CD4-positive, alpha-beta memory T cell (primary cell): ENCODE results near the gene CHRM2. TPM values are rescaled to one million over a fixed set of nuclear protein-coding genes. Genes with fewer than 3 reads are reported as not detected.

Experiments used
- CTCF ChIA-PET: fragments of 350-600 bp; sonication (Branson Sonifier 250); formaldehyde crosslinking; loops from one replicate; lab custom pipeline; 2021; ENCODE audit warnings: inconsistent platforms; ENCODE audit not compliant: partially characterized antibody; lab: Charles Lee
- POLR2A ChIA-PET: fragments of 350-600 bp; sonication (Branson Sonifier 250); formaldehyde crosslinking; loops from one replicate; lab custom pipeline; 2021; ENCODE audit not compliant: partially characterized antibody; lab: Charles Lee
- DNase-seq, 5 donors: peaks; one replicate each; pipeline versions ENCODE4 v3.0.0 to v3.0.0-alpha.2; 2020 to 2022; ENCODE audit warnings: mixed read lengths in 1 of 5
- H3K27ac ChIP-seq: one replicate; pipeline ENCODE4 v1.7.0; 2013; ENCODE audit warnings: low read depth, low read length
- H3K27me3 ChIP-seq: 2 replicates; pipeline ENCODE4 v1.7.0; 2013; ENCODE audit warnings: mild to moderate bottlenecking, low read length, moderate library complexity; ENCODE audit not compliant: insufficient read depth
- H3K36me3 ChIP-seq: 2 replicates; pipeline ENCODE4 v1.7.0; 2013; ENCODE audit warnings: mild to moderate bottlenecking, low read length, moderate library complexity; ENCODE audit not compliant: insufficient read depth
- H3K4me1 ChIP-seq: 2 replicates; pipeline ENCODE4 v1.7.0; 2013; ENCODE audit warnings: mild to moderate bottlenecking, low read length, moderate library complexity; ENCODE audit not compliant: insufficient read depth
- H3K4me3 ChIP-seq, 2 donors: one replicate each; pipeline ENCODE4 v1.7.0; 2013; ENCODE audit warnings: low read length in 2 of 2, mild to moderate bottlenecking in 1 of 2
- H3K9me3 ChIP-seq, 2 donors: one replicate each; pipeline ENCODE4 v1.7.0; 2013; ENCODE audit warnings: low read length in 2 of 2, control low read depth in 1 of 2; ENCODE audit not compliant: control insufficient read depth in 1 of 2
- H3K27ac Mint-ChIP-seq, 7 donors: one replicate each; pipeline ENCODE4 v1.8.0; 2020 to 2021; ENCODE audit warnings: mixed read lengths in 7 of 7, mild to moderate bottlenecking in 6 of 7, inconsistent platforms in 3 of 7, moderate library complexity in 3 of 7
- H3K27me3 Mint-ChIP-seq, 2 donors: one replicate each; pipeline ENCODE4 v1.8.0; 2020 to 2021; ENCODE audit warnings: mixed read lengths in 2 of 2
- H3K36me3 Mint-ChIP-seq, 2 donors: one replicate each; pipeline ENCODE4 v1.8.0; 2020 to 2021; ENCODE audit warnings: mixed read lengths in 2 of 2, inconsistent platforms in 1 of 2, mild to moderate bottlenecking in 1 of 2
- H3K4me1 Mint-ChIP-seq, 4 donors: one replicate each; pipeline ENCODE4 v1.8.0; 2020 to 2021; ENCODE audit warnings: mixed read lengths in 4 of 4, mild to moderate bottlenecking in 1 of 4
- H3K4me3 Mint-ChIP-seq, 8 donors: one replicate each; pipeline ENCODE4 v1.8.0; 2020 to 2021; ENCODE audit warnings: mixed read lengths in 8 of 8, mild to moderate bottlenecking in 7 of 8, moderate library complexity in 6 of 8, inconsistent platforms in 3 of 8
- H3K9me3 Mint-ChIP-seq, 8 donors: one replicate each; pipeline ENCODE4 v1.8.0; 2020 to 2021; ENCODE audit warnings: mixed read lengths in 8 of 8, mild to moderate bottlenecking in 5 of 8, inconsistent platforms in 3 of 8, moderate library complexity in 1 of 8
- intact Hi-C: fragments of 100-400 bp; cut with micrococcal nuclease; formaldehyde crosslinking; loops from one replicate; pipeline ENCODE4 v1.15.1; 2023
- polyA plus RNA-seq, 2 donors: library from polyadenylated mRNA; unstranded; fragments of 300-500 nt; fragmentation: Illumina TruSeq; gene quantifications; one replicate each; pipeline ENCODE4 v1.2.3, GENCODE V29; 2021
- total RNA-seq, 2 experiments: library from RNA; stranded (reverse); gene quantifications; one replicate each; pipeline ENCODE4 v1.2.3, GENCODE V29; 2021

The CHRM2 gene
- total and polyA plus RNA-seq, 4 experiments from 2014 or later: not detected

- Histone ChIP-seq H3K9me3 (no peaks in the 10 kb centered on the region), H3K27me3 (no peaks in the 10 kb centered on the region), H3K27ac (no peak overlapping the region), H3K4me3 (no peak overlapping the region), H3K36me3 (no peaks in the 10 kb centered on the region), H3K4me1 (no peaks in the 10 kb centered on the region)
- Mint-ChIP-seq H3K27me3 (no peaks in the 10 kb centered on the region), H3K4me1 (no peaks in the 10 kb centered on the region), H3K9me3 (peaks cover 3 to 13% (median 6%) of the 10 kb centered on the region in 8 donors), H3K36me3 (no peaks in the 10 kb centered on the region), H3K27ac (no peak overlapping the region), H3K4me3 (no peak overlapping the region)
- intact Hi-C loops: no loop called here
- POLR2A ChIA-PET: no interaction called here
- CTCF ChIA-PET: no interaction called here
- no peak for DNase-seq
These were observed 87.8 kb downstream of the CHRM2 start for GRCh38 chr7:136956232-136956631.

GRCh38 chr7:136956671-136957070 is 88.2 kb downstream of the CHRM2 start:
- no peak for DNase-seq
- H3K4me3 Mint-ChIP-seq: no peak overlapping the region
- Histone ChIP-seq H3K27ac (no peak overlapping the region), H3K9me3 (no peaks in the 10 kb centered on the region), H3K4me3 (no peak overlapping the region), H3K4me1 (no peaks in the 10 kb centered on the region), H3K36me3 (no peaks in the 10 kb centered on the region), H3K27me3 (no peaks in the 10 kb centered on the region)
- H3K27ac Mint-ChIP-seq: no peak overlapping the region
- peaks cover 3 to 13% (median 6%) of the 10 kb centered on the region in 8 donors for H3K9me3 Mint-ChIP-seq
- ChIA-PET POLR2A (no interaction called here), CTCF (no interaction called here)
- H3K4me1 Mint-ChIP-seq: no peaks in the 10 kb centered on the region
- no peaks in the 10 kb centered on the region for H3K27me3 Mint-ChIP-seq
- H3K36me3 Mint-ChIP-seq: no peaks in the 10 kb centered on the region
- intact Hi-C loops: no loop called here

- CTCF ChIA-PET: no interaction called here
- intact Hi-C loops: no loop called here
- H3K27me3 Mint-ChIP-seq: no peaks in the 10 kb centered on the region
These were observed 88.9 kb downstream of the CHRM2 start for GRCh38 chr7:136957391-136957790.

GRCh38 chr7:136958016-136958415 is 89.6 kb downstream of the CHRM2 start:
- Histone ChIP-seq H3K4me1 (no peaks in the 10 kb centered on the region), H3K36me3 (no peaks in the 10 kb centered on the region), H3K27ac (no peak overlapping the region), H3K27me3 (no peaks in the 10 kb centered on the region), H3K9me3 (no peaks in the 10 kb centered on the region), H3K4me3 (no peak overlapping the region)
- H3K27me3 Mint-ChIP-seq: no peaks in the 10 kb centered on the region
- DNase-seq: no peak
- no peaks in the 10 kb centered on the region for H3K36me3 Mint-ChIP-seq
- H3K4me3 Mint-ChIP-seq: no peak overlapping the region
- H3K4me1 Mint-ChIP-seq: no peaks in the 10 kb centered on the region
- ChIA-PET POLR2A (no interaction called here), CTCF (no interaction called here)
- H3K9me3 Mint-ChIP-seq: peaks cover 0 to 10% (median 6%) of the 10 kb centered on the region in 8 donors
- no peak overlapping the region for H3K27ac Mint-ChIP-seq
- intact Hi-C loops: no loop called here

More at GRCh38 chr7:136957391-136957790, 88.9 kb downstream of the CHRM2 start:
- Mint-ChIP-seq H3K4me3 (no peak overlapping the region), H3K36me3 (no peaks in the 10 kb centered on the region), H3K4me1 (no peaks in the 10 kb centered on the region), H3K9me3 (peaks cover 3 to 13% (median 5%) of the 10 kb centered on the region in 8 donors), H3K27ac (no peak overlapping the region)
- H3K4me3 ChIP-seq: no peak overlapping the region
- no peaks in the 10 kb centered on the region for H3K36me3 ChIP-seq
- no peak for DNase-seq
- H3K27ac ChIP-seq: no peak overlapping the region
- no peaks in the 10 kb centered on the region for H3K9me3 ChIP-seq
- no peaks in the 10 kb centered on the region for H3K4me1 ChIP-seq
- POLR2A ChIA-PET: no interaction called here
- H3K27me3 ChIP-seq: no peaks in the 10 kb centered on the region

- DNase-seq: no peak
- H3K9me3 Mint-ChIP-seq: peaks cover 0 to 8% (median 5%) of the 10 kb centered on the region in 8 donors
- H3K27ac Mint-ChIP-seq: no peak overlapping the region
- H3K4me3 ChIP-seq: no peak overlapping the region
- no peak overlapping the region for H3K4me3 Mint-ChIP-seq
- ChIA-PET CTCF (no interaction called here), POLR2A (no interaction called here)
- intact Hi-C loops: no loop called here
- H3K4me1 Mint-ChIP-seq: no peaks in the 10 kb centered on the region
- no peaks in the 10 kb centered on the region for H3K9me3 ChIP-seq
- H3K27me3 Mint-ChIP-seq: no peaks in the 10 kb centered on the region
- no peaks in the 10 kb centered on the region for H3K36me3 Mint-ChIP-seq
- H3K27ac ChIP-seq: no peak overlapping the region
- no peaks in the 10 kb centered on the region for H3K36me3 ChIP-seq
- no peaks in the 10 kb centered on the region for H3K27me3 ChIP-seq
- H3K4me1 ChIP-seq: no peaks in the 10 kb centered on the region
These were observed 95.9 kb downstream of the CHRM2 start for GRCh38 chr7:136964347-136964746.

- Mint-ChIP-seq H3K9me3 (peaks cover 0 to 8% (median 3%) of the 10 kb centered on the region in 8 donors), H3K27ac (no peak overlapping the region), H3K27me3 (no peaks in the 10 kb centered on the region), H3K4me3 (no peak overlapping the region), H3K36me3 (no peaks in the 10 kb centered on the region), H3K4me1 (no peaks in the 10 kb centered on the region)
- H3K9me3 ChIP-seq: no peaks in the 10 kb centered on the region
- no peaks in the 10 kb centered on the region for H3K27me3 ChIP-seq
- H3K27ac ChIP-seq: no peak overlapping the region
- ChIA-PET CTCF (no interaction called here), POLR2A (no interaction called here)
- no peaks in the 10 kb centered on the region for H3K4me1 ChIP-seq
- intact Hi-C loops: no loop called here
- no peak overlapping the region for H3K4me3 ChIP-seq
- DNase-seq: no peak
- H3K36me3 ChIP-seq: no peaks in the 10 kb centered on the region
These were observed 98.4 kb downstream of the CHRM2 start for GRCh38 chr7:136966825-136967224.

GRCh38 chr7:136969761-136970160 is 101.3 kb downstream of the CHRM2 start:
- Histone ChIP-seq H3K27ac (no peak overlapping the region), H3K27me3 (no peaks in the 10 kb centered on the region), H3K4me3 (no peak overlapping the region), H3K4me1 (no peaks in the 10 kb centered on the region), H3K9me3 (no peaks in the 10 kb centered on the region), H3K36me3 (no peaks in the 10 kb centered on the region)
- no peaks in the 10 kb centered on the region for H3K27me3 Mint-ChIP-seq
- H3K36me3 Mint-ChIP-seq: no peaks in the 10 kb centered on the region
- no peak for DNase-seq
- ChIA-PET POLR2A (no interaction called here), CTCF (no interaction called here)
- H3K4me3 Mint-ChIP-seq: no peak overlapping the region
- no peaks in the 10 kb centered on the region for H3K4me1 Mint-ChIP-seq
- no peak overlapping the region for H3K27ac Mint-ChIP-seq
- peaks cover 0 to 11% (median 5%) of the 10 kb centered on the region in 8 donors for H3K9me3 Mint-ChIP-seq
- intact Hi-C loops: no loop called here

- Mint-ChIP-seq H3K9me3 (peaks cover 0 to 11% (median 5%) of the 10 kb centered on the region in 8 donors), H3K36me3 (no peaks in the 10 kb centered on the region), H3K27me3 (no peaks in the 10 kb centered on the region), H3K4me3 (no peak overlapping the region), H3K4me1 (no peaks in the 10 kb centered on the region), H3K27ac (peak overlapping the region in 1 of 7 donors; percentile 76)
- ChIA-PET CTCF (no interaction called here), POLR2A (no interaction called here)
- Histone ChIP-seq H3K9me3 (no peaks in the 10 kb centered on the region), H3K27ac (no peak overlapping the region), H3K4me1 (no peaks in the 10 kb centered on the region), H3K27me3 (no peaks in the 10 kb centered on the region), H3K4me3 (no peak overlapping the region), H3K36me3 (no peaks in the 10 kb centered on the region)
- intact Hi-C loops: no loop called here
- DNase-seq: no peak
These were observed 103.3 kb downstream of the CHRM2 start for GRCh38 chr7:136971776-136972175.
